Right hindlimb (tissue), 1 donor: Measurements from ENCODE around the gene LRP3.
"Not testable (repeated sequence)": the region's sequence is repeated elsewhere in the genome, so short reads cannot be mapped to it uniquely, and the experiment has no call there.

Experiments
- DNase-seq: peaks from one replicate; pipeline ENCODE4 v3.0.0-alpha.2; 2018

LRP3 gene

GRCh38 chr19:33193865-33194362 lies at the start of gene LRP3:
LRP3 (plus strand) TSS chr19:33194330; CDS start chr19:33194786, 456 bp downstream.
- peak; percentile 75 for DNase-seq

- DNase-seq = no peak
Measured at GRCh38 chr19:33146209-33146608, 47.9 kb upstream of the LRP3 start.

- no peak for DNase-seq
Measured at GRCh38 chr19:33147538-33147937, 46.6 kb upstream of the LRP3 start.

- no peak for DNase-seq
Measured at GRCh38 chr19:33150852-33151518, 43.1 kb upstream of the LRP3 start.

- DNase-seq = no peak
Measured at GRCh38 chr19:33152176-33152575, 42.0 kb upstream of the LRP3 start.

- not testable (repeated sequence) for DNase-seq
Measured at GRCh38 chr19:33152625-33153024, 41.5 kb upstream of the LRP3 start.

GRCh38 chr19:33154313-33154712 lies 39.8 kb upstream of the LRP3 start:
- DNase-seq = not testable (repeated sequence)

GRCh38 chr19:33156334-33156733 lies 37.8 kb upstream of the LRP3 start:
- DNase-seq = no peak

GRCh38 chr19:33157906-33158305 lies 36.2 kb upstream of the LRP3 start:
- no peak for DNase-seq

GRCh38 chr19:33158365-33158764 lies 35.8 kb upstream of the LRP3 start:
- no peak for DNase-seq

- no peak for DNase-seq
Measured at GRCh38 chr19:33159149-33159548, 35.0 kb upstream of the LRP3 start.

- DNase-seq = no peak
Measured at GRCh38 chr19:33159893-33160292, 34.2 kb upstream of the LRP3 start.

- no peak for DNase-seq
Measured at GRCh38 chr19:33161201-33161600, 32.9 kb upstream of the LRP3 start.

GRCh38 chr19:33163481-33163880 lies 30.6 kb upstream of the LRP3 start:
- no peak for DNase-seq

GRCh38 chr19:33166037-33166436 lies 28.1 kb upstream of the LRP3 start:
- DNase-seq = not testable (repeated sequence)

- no peak for DNase-seq
Measured at GRCh38 chr19:33167438-33167837, 26.7 kb upstream of the LRP3 start.

GRCh38 chr19:33168528-33168927 lies 25.6 kb upstream of the LRP3 start:
- no peak for DNase-seq

- no peak for DNase-seq
Measured at GRCh38 chr19:33171222-33171795, 22.8 kb upstream of the LRP3 start.

GRCh38 chr19:33171916-33172359 lies 22.2 kb upstream of the LRP3 start:
- no peak for DNase-seq

GRCh38 chr19:33174186-33174585 lies 19.9 kb upstream of the LRP3 start:
- no peak for DNase-seq

- DNase-seq = no peak
Measured at GRCh38 chr19:33175156-33175782, 18.9 kb upstream of the LRP3 start.

GRCh38 chr19:33175886-33176669 lies 18.1 kb upstream of the LRP3 start:
- DNase-seq = peak; percentile 65
